GM10266 (cell line): ENCODE data around the gene BRINP1.

Experiments used
- DNase-seq: peaks from one replicate; pipeline ENCODE4 v3.0.0; 2012; ENCODE audit errors: extremely low spot score
- CTCF ChIP-seq: IDR thresholded peaks from 2 replicates; pipeline ENCODE4 v1.5.1; 2012; ENCODE audit warnings: mild to moderate bottlenecking, low read depth; ENCODE audit not compliant: control insufficient read depth, insufficient read depth; ENCODE audit errors: missing control alignments

Gene BRINP1

GRCh38 chr9:119255116-119255515 is 114.1 kb downstream of the BRINP1 start:
- TF ChIP-seq CTCF = no peak
- DNase-seq = no peak

GRCh38 chr9:119252671-119253299 is 116.5 kb downstream of the BRINP1 start:
- TF ChIP-seq CTCF = no peak
- DNase-seq = no peak

GRCh38 chr9:119251936-119252335 is 117.3 kb downstream of the BRINP1 start:
- no peak for TF ChIP-seq CTCF
- DNase-seq = no peak

- no peak for TF ChIP-seq CTCF
- no peak for DNase-seq
Observed at GRCh38 chr9:119250730-119251129, 118.5 kb downstream of the BRINP1 start.

- no peak for DNase-seq
- TF ChIP-seq CTCF = no peak
Observed at GRCh38 chr9:119240546-119240945, 128.7 kb downstream of the BRINP1 start.

- no peak for TF ChIP-seq CTCF
- no peak for DNase-seq
Observed at GRCh38 chr9:119234636-119235035, 134.6 kb downstream of the BRINP1 start.

- no peak for DNase-seq
- no peak for TF ChIP-seq CTCF
Observed at GRCh38 chr9:119227422-119227821, 141.8 kb downstream of the BRINP1 start.
